Neural cell (in vitro differentiated cells): ENCODE data around the gene ASIP. TPM values are rescaled to one million over a fixed set of nuclear protein-coding genes. Genes with fewer than 3 reads are reported as not detected.

Source experiments
- H2AFZ ChIP-seq: fragments of 200-600, 300-800 bp; sonication (generic), shearing (Covaris generic); 2 replicates; pipeline ENCODE4 v1.6.0; 2014; ENCODE audit warnings: low read depth, mild to moderate bottlenecking, antibody characterized with exemption, low read length, moderate library complexity
- H3F3A ChIP-seq: fragments of 200-600 bp; shearing (Covaris generic); 2 replicates; pipeline ENCODE4 v1.6.1; 2016; ENCODE audit warnings: mild to moderate bottlenecking, moderate library complexity, mixed read lengths, antibody characterized with exemption, low read length; ENCODE audit not compliant: insufficient read depth, poor library complexity, severe bottlenecking
- H3K27ac ChIP-seq: fragments of 200-600, 300-800 bp; sonication (generic), shearing (Covaris generic); 2 replicates; pipeline ENCODE4 v1.5.1; 2014; ENCODE audit warnings: mild to moderate bottlenecking, low read length, moderate library complexity
- H3K27me3 ChIP-seq: fragments of 300-800, 200-600 bp; sonication (generic), shearing (Covaris generic); 2 replicates; pipeline ENCODE4 v1.6.0; 2014; ENCODE audit warnings: mild to moderate bottlenecking, low read depth, low read length, moderate library complexity; ENCODE audit not compliant: insufficient read depth
- H3K36me3 ChIP-seq: fragments of 300-800, 200-600 bp; sonication (generic), shearing (Covaris generic); 2 replicates; pipeline ENCODE4 v1.5.1; 2014; ENCODE audit warnings: mild to moderate bottlenecking, antibody characterized with exemption, low read length, moderate library complexity; ENCODE audit not compliant: insufficient read depth
- H3K4me2 ChIP-seq: fragments of 300-800, 200-600 bp; sonication (generic), shearing (Covaris generic); 2 replicates; pipeline ENCODE4 v1.6.0; 2014; ENCODE audit warnings: mild to moderate bottlenecking, low read length
- H3K4me3 ChIP-seq: fragments of 300-800, 200-600 bp; sonication (generic), shearing (Covaris generic); 2 replicates; pipeline ENCODE4 v1.5.1; 2014; ENCODE audit warnings: mild to moderate bottlenecking, low read length, moderate library complexity
- H3K79me2 ChIP-seq: fragments of 200-600 bp; shearing (Covaris generic); replicated peaks from 2 replicates; pipeline ENCODE4 v1.6.0; 2014; ENCODE audit warnings: mild to moderate bottlenecking, low read length, moderate library complexity; ENCODE audit not compliant: insufficient read depth
- H3K9ac ChIP-seq: fragments of 300-800, 200-600 bp; sonication (generic), shearing (Covaris generic); 2 replicates; pipeline ENCODE4 v1.6.1; 2016; ENCODE audit warnings: mild to moderate bottlenecking, low read length, mixed read lengths
- H3K9me2 ChIP-seq: fragments of 200-600 bp; shearing (Covaris generic); 2 replicates; pipeline ENCODE4 v1.6.1; 2016; ENCODE audit warnings: mild to moderate bottlenecking, low read length, mixed read lengths; ENCODE audit not compliant: insufficient read depth
- H3K9me3 ChIP-seq: fragments of 200-600, 300-800 bp; sonication (generic), shearing (Covaris generic); 2 replicates; pipeline ENCODE4 v1.6.1; 2016; ENCODE audit warnings: mild to moderate bottlenecking, mixed run types, low read length, moderate library complexity, mixed read lengths
- H4K20me1 ChIP-seq: fragments of 200-600 bp; shearing (Covaris generic); 2 replicates; pipeline ENCODE4 v1.6.1; 2016; ENCODE audit warnings: mild to moderate bottlenecking, mixed run types; ENCODE audit not compliant: insufficient read depth
- RAD21 ChIP-seq: fragments of 450-650 bp; conservative IDR thresholded peaks from 2 replicates; pipeline ENCODE4 v1.6.1; 2014; ENCODE audit warnings: antibody characterized with exemption, mild to moderate bottlenecking, moderate library complexity
- SMC3 ChIP-seq: fragments of 450-650 bp; conservative IDR thresholded peaks from 2 replicates; pipeline ENCODE4 v1.6.1; 2014; ENCODE audit warnings: antibody characterized with exemption, mild to moderate bottlenecking, moderate library complexity; ENCODE audit not compliant: poor library complexity
- TAF1 ChIP-seq: IDR thresholded peaks from 2 replicates; pipeline ENCODE4 v1.6.1; 2012; ENCODE audit warnings: low read depth
- polyA plus RNA-seq: library from polyadenylated mRNA; depleted of rRNA; stranded (reverse); fragments of >200 nt; gene quantifications from 2 replicates; pipeline ENCODE4 v1.2.3, GENCODE V29; 2014
- TF ChIP-seq, protein P1 (sequence below): fragments of 450-650 bp; IDR thresholded peaks from 2 replicates; pipeline ENCODE4 v1.5.1; 2014; ENCODE audit warnings: antibody characterized with exemption, mild to moderate bottlenecking, moderate library complexity; ENCODE audit not compliant: poor library complexity, severe bottlenecking
- TF ChIP-seq, protein P2 (sequence below): IDR thresholded peaks from 2 replicates; pipeline ENCODE4 v1.6.1; 2012; ENCODE audit warnings: borderline replicate concordance

ASIP gene
- polyA plus RNA-seq, 1 donor from 2014 or later = not detected

DNA sequence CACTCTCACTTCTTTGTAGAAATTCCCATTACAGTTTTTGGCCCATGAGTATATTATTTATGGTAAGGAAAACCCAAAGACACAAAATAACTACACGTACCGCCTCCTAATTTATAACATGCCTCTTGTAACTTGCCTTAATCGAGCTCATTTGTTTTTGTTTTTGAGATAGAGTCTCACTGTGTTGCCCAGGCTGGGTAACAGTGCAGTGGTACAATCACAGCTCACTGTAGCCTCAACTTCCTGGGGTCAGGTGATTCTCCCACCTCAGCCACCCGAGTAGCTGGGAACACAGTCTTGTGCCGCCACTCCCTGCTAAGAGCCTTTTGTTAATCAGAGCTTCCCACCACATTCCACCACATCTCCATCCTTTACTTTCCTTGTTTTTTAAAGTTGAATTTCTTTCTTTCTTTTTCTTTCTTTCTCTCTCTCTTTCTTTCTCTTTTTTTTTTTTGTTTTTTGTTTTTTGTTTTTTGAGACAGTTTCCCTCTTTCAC is 15.5 kb downstream of the ASIP start:
- Histone ChIP-seq H4K20me1 (no peaks in the 10 kb centered on the region), H3K9ac (no peak overlapping the region), H3K4me3 (no peak overlapping the region), H3F3A (no peaks in the 10 kb centered on the region), H3K27me3 (no peaks in the 10 kb centered on the region), H3K79me2 (no peaks in the 10 kb centered on the region), H3K27ac (no peak overlapping the region), H3K9me3 (no peaks in the 10 kb centered on the region), H3K4me2 (no peak overlapping the region), H3K36me3 (no peaks in the 10 kb centered on the region), H3K9me2 (no peaks in the 10 kb centered on the region), H2AFZ (no peak overlapping the region)
- TF ChIP-seq, protein P1, sequence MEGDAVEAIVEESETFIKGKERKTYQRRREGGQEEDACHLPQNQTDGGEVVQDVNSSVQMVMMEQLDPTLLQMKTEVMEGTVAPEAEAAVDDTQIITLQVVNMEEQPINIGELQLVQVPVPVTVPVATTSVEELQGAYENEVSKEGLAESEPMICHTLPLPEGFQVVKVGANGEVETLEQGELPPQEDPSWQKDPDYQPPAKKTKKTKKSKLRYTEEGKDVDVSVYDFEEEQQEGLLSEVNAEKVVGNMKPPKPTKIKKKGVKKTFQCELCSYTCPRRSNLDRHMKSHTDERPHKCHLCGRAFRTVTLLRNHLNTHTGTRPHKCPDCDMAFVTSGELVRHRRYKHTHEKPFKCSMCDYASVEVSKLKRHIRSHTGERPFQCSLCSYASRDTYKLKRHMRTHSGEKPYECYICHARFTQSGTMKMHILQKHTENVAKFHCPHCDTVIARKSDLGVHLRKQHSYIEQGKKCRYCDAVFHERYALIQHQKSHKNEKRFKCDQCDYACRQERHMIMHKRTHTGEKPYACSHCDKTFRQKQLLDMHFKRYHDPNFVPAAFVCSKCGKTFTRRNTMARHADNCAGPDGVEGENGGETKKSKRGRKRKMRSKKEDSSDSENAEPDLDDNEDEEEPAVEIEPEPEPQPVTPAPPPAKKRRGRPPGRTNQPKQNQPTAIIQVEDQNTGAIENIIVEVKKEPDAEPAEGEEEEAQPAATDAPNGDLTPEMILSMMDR = no peak
- TF ChIP-seq TAF1 = no peak
- no peak for TF ChIP-seq SMC3
- TF ChIP-seq, protein P2, sequence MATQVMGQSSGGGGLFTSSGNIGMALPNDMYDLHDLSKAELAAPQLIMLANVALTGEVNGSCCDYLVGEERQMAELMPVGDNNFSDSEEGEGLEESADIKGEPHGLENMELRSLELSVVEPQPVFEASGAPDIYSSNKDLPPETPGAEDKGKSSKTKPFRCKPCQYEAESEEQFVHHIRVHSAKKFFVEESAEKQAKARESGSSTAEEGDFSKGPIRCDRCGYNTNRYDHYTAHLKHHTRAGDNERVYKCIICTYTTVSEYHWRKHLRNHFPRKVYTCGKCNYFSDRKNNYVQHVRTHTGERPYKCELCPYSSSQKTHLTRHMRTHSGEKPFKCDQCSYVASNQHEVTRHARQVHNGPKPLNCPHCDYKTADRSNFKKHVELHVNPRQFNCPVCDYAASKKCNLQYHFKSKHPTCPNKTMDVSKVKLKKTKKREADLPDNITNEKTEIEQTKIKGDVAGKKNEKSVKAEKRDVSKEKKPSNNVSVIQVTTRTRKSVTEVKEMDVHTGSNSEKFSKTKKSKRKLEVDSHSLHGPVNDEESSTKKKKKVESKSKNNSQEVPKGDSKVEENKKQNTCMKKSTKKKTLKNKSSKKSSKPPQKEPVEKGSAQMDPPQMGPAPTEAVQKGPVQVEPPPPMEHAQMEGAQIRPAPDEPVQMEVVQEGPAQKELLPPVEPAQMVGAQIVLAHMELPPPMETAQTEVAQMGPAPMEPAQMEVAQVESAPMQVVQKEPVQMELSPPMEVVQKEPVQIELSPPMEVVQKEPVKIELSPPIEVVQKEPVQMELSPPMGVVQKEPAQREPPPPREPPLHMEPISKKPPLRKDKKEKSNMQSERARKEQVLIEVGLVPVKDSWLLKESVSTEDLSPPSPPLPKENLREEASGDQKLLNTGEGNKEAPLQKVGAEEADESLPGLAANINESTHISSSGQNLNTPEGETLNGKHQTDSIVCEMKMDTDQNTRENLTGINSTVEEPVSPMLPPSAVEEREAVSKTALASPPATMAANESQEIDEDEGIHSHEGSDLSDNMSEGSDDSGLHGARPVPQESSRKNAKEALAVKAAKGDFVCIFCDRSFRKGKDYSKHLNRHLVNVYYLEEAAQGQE = no peak

DNA sequence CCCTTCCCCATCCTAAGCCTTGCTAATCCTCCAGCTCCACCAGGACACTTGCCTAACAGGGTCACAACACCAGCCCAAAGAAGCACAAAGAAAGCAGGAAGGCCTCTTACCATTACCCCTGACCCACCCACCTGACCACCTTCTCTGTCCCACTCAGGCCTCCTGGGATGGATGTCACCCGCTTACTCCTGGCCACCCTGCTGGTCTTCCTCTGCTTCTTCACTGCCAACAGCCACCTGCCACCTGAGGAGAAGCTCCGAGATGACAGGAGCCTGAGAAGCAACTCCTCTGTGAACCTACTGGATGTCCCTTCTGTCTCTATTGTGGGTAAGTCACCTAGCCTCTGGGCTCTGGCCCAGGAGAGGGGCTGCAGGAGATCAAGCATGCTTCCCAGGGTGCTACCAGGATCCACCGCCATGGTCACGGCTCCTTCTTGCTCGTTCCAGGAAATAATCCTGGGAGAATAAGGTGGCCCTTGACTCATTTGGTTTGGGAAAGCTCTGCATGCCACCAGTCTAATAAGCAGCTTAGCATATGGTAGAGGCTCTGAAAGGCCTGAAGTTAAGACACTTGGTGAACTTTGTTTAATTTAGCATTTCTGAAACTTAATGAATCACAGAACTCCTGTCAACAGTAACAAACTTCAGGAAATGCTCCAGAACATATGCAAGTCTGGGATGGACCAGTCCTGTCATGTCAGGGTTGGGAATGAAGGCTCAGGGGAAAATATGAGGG is 19.2 kb downstream of the ASIP start:
- H3F3A ChIP-seq = no peaks in the 10 kb centered on the region
- TF ChIP-seq RAD21 = no peak

DNA sequence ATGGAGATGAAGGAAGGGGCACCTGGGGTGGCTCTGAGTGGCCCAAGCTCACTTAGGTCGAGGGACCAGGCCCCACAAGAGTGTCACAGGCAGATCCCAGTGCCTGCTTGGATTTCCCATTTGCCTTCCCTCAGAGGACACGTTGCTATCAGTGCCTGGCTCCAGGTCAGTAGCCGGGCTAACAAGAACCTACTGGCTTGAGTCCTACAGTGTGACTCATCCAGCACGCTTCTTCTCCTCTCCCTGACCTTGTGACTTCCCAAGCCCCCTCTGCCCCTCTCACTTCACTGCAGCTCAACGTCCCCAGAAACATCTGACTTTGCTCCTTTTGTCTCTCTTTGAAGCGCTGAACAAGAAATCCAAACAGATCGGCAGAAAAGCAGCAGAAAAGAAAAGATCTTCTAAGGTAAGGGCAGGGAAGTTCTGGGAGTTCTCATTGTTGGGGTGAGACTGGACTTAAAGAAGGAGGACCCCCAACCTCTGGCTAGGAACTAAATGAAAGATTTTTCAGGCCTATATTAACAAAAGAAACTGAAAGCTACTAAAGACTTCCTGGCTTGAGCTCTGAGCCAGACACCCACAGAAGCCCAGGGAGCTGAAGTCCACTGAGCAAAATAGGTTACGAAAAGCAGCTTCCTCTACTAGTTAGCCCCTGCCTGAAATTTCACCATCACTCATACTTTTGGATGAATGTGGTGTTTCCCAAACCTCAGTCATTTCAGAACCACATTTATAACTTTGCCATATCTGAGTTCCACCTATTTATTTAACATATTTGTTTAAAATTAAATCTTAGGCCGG is 21.5 kb downstream of the ASIP start:
- no peak overlapping the region for H3K4me2 ChIP-seq
- H3K9ac ChIP-seq = no peak overlapping the region
- TF ChIP-seq, protein P1 = no peak
- TF ChIP-seq TAF1 (no peak), RAD21 (no peak)
- TF ChIP-seq, protein P2 = no peak

More for the DNA sequence above, 19.2 kb downstream of the ASIP start:
- Histone ChIP-seq H3K27me3 (no peaks in the 10 kb centered on the region), H3K4me2 (no peak overlapping the region), H3K9me3 (no peaks in the 10 kb centered on the region), H3K4me3 (no peak overlapping the region), H2AFZ (no peak overlapping the region), H3K79me2 (no peaks in the 10 kb centered on the region), H3K36me3 (no peaks in the 10 kb centered on the region), H3K27ac (no peak overlapping the region), H3K9ac (no peak overlapping the region), H3K9me2 (no peaks in the 10 kb centered on the region), H4K20me1 (no peaks in the 10 kb centered on the region)

More for the DNA sequence above, 21.5 kb downstream of the ASIP start:
- no peaks in the 10 kb centered on the region for H3K79me2 ChIP-seq
- H3K9me3 ChIP-seq = no peaks in the 10 kb centered on the region
- no peaks in the 10 kb centered on the region for H4K20me1 ChIP-seq
- H3K9me2 ChIP-seq = no peaks in the 10 kb centered on the region
- no peaks in the 10 kb centered on the region for H3F3A ChIP-seq
- H3K27ac ChIP-seq = no peak overlapping the region
- H2AFZ ChIP-seq = no peak overlapping the region
- no peak overlapping the region for H3K4me3 ChIP-seq
- no peaks in the 10 kb centered on the region for H3K27me3 ChIP-seq
- no peaks in the 10 kb centered on the region for H3K36me3 ChIP-seq
